GM19240 (cell line): ENCODE results near the gene CASK.
A peak's percentile ranks its signal among the peaks of the same experiment; 100 is the strongest.
"Not testable (repeated sequence)": the region's sequence is repeated elsewhere in the genome, so short reads cannot be mapped to it uniquely, and the experiment has no call there.

Source experiments
- DNase-seq: peaks from one replicate; pipeline ENCODE4 v3.0.0; 2011; ENCODE audit warnings: low spot score; ENCODE audit not compliant: insufficient read length

Gene CASK

GRCh38 chrX:41693024-41693423, 230.3 kb downstream of the CASK start:
- DNase-seq: no peak

DNA sequence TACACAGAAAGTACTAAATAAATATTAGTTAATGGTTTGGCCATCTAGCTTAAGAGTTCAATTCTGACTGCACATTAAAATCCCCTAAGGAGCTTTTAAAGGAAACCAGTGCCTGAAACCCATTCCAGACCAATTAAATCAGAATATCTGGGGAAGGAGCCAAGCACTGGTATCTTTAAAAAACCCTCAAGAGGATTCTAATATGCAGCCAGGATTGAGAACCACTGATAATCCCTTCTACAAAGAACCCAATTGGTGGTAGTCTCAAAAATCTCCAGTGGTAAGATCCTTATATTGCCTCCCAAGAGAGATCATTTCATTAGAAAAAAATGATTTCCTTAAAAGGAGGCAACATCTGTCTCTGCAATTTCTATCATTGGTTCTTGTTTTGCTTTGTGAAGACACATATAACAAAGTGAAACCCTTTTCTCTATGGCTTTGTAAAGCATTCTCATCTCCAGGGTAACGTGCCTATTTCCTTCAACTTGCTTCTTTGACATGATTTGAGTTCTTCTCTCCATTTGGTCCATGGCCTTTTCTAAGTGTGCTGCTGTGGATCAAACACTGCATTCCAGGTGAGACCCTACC, 231.1 kb downstream of the CASK start:
- DNase-seq: no peak

DNA sequence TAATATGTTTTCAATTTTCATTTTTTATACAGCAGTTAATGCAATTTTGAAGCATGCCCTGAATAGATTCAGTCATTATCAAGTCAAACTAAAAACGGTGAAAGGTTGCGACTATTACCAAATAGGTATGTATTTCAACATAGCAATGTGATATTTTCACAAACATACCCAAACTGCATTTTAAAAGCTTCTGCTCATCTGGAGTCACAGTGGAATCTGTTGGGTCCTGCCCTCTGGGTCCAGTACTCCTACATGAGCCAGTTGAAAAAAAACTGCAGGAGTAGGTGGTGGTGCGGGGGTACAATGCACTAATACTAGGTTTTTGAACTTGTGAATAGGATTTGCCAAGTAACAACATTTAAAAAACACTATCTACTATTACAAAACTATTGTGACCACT, 233.6 kb downstream of the CASK start:
- no peak for DNase-seq

DNA sequence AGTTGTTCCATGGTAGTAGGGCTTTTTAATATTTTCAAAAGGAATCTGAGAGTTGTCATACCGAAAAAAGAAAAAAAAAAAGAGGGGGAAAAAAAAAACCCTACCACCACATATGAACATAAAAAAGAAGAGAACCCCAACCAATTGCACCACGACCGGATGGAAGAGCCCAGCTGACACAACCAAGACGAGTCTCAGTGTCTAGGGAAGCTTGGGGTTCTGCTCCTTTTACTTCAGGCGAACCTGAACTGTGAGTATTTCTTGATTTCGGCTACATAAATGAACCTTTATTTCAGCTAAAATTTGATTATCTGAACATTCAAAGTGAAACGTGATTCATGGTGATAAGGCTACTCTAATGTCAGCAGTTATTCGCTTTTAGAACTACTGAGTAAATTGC, 234.5 kb downstream of the CASK start, which contains the start of gene GPR34:
Gene GPR34, plus strand, starts transcription at position 139 of the 400 bp plus-strand sequence. CDS start 6,661 bp downstream, outside the sequence.
- no peak for DNase-seq

DNA sequence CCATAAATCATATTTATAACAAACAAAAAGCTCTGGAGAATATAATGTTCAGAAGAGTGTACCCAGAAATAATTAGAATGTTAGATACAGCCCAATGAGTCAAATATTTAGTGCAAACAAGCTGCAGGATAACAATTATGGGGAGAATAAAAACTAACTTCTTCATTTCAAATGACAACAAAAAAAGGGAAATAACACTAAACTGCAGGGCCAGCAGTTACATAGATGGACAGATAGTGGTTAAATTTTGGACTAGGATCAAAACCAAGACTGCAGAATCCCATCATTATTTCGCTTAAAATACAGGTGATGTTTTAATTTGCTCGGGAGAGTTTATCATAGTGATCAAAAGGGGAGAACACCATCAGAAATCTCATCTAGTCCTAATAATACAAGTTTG, 235.2 kb downstream of the CASK start:
- no peak for DNase-seq

- no peak for DNase-seq
Measured at GRCh38 chrX:41686788-41687187, 236.6 kb downstream of the CASK start.

GRCh38 chrX:41684940-41685339, 238.4 kb downstream of the CASK start:
- no peak for DNase-seq

DNA sequence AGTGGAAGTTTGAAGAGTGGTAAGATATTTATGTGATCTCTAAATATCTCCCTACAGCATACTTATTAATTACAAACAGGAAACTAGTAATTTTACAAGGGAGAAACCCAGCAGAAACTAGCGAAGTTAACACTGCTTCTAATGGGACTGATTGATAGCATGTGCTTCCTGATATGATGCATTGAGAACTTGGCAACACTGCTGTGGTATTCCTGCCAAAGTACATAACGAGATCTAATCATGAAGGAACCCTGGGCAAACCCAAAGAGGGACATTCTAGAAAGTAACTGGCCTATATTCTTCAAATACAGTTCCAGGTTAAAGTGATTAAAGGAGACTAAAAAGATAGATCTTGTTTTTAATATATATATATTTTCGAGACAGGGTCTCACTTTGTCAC, 239.2 kb downstream of the CASK start:
- no peak for DNase-seq

DNA sequence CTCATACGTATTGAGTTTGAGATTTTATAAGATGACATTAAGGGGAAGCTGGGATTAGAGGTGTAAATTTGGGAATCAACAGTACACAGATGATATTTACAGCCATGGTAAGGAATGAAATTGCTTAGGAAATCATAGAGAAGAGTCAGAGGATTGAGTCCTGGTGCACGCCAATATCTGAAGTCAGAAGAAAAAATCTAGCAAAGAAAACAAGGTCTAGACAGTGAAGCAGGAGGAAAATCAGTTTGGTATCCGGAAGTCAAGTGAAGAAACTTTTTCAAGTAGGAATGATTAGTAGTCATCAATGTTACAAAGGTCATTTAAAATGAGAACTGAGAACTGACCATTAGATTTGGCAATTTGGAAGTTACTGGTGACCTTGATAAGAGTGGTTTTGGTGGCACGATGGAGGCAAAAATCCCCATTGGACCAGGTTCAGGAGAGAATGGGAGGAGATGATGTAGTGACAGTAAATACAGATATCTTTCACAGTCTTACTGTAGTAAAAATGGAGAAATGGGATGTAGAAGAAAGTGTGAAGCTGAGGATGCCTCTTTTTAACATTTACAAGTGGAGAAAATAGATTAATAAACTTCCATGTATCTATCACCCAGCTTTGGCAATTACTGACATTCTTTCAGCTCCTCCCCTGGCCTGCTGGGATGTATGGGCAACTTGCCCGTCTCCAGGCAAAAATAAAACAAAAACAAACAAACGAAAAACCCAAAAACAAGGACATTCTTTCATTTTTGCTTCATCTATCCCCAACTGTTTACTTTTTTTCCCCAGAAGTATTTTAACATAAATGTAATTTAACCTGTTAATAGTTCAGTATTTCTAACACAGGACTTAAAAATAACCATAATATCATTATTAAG, 245.9 kb downstream of the CASK start:
- DNase-seq: no peak

DNA sequence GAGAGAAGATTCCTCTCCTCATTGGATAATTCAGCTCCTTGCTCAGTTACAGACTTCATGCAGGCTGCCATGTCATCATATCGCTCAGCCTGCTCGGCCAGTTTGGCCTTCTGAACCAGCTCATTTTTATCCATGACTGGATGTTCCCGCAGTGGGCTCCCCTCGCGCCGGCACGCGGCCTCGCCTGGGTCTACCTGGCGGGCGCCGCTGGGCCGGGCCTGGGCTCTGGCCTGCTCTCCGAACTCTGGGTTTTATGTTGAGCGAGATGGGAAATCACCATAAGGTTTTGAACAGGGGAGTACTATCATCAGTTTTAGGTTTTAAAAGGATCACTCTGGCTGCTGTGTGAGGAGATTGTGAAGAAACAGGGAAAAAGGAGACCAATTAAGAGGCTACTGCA, 247.0 kb downstream of the CASK start:
- not testable (repeated sequence) for DNase-seq

DNA sequence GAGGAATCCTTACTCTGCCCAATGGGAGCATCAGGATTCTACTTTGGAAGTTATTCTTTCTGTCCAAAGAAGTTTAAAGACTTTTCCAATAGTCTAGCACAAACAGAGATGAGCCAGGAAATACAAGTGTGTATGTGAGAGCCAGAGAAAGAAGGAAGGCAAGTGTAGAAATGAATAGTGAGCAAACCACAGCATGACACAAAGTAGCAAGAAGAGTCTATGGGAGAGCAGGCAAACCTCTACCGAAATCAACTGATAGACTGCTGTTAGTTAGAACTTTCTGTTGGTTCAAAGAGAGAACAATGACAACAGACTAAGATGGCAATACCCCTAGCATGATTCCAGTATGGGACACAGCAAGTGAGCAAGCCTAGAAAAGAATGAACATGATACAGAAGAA, 250.7 kb downstream of the CASK start:
- no peak for DNase-seq

- no peak for DNase-seq
Measured at GRCh38 chrX:41671082-41671481, 252.3 kb downstream of the CASK start.

DNA sequence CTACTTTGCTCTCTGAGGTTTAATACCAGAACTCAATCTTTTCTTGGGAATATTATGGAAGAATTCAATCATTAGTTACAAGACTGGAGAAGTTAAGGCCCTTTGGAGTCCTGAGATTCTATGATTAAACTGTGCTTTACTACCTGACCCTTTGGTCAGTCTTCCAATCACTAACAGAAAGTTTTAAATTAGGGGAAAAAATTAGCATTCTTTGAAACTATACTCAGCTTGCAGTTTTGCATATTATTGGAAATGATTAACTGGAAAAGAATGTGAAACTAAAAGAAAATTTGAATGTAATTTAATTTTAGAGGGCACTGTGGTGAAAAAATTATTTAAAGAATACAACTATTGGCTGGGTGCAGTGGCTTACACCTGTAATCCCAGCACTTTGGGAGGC, 253.2 kb downstream of the CASK start:
- DNase-seq: no peak

DNA sequence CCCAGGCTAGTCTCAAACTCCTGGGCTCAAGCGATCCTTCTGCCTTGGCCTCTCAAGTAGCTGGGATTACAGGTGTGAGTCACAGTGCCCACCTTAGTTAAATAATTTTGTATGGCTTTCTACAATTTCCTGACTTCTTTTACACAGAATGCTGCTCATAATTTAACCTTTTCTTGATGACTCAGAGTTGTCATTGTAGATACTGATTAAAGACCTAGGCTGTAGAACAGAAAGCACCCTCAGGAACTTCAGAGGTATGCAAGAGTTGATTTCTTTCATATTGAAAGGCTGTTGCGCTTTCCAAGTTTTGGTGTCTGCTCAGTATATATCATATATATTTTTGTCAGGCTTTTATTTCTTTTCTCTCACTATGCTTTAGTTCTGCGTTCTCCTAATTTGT, 255.7 kb downstream of the CASK start:
- no peak for DNase-seq

- DNase-seq: no peak
Measured at GRCh38 chrX:41666251-41666650, 257.1 kb downstream of the CASK start.

DNA sequence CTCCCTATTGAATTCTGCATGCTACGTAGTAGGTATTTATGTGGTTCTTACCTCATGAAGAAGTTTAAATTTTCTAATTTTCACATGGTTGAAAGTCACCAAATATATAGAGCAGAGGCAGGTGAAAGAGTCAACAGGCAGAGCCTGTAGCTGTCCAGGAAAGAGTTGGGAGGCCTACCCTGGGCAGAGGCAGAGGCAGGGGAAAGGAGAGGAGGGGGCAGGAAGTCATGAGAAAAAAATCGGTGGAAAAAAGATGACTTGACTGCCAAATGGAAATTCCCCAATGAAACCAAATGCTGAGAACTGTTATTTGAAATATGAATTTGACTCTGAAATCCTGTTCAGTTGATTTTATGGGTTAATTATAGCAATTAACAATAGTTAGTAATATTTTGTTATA, 257.7 kb downstream of the CASK start:
- DNase-seq: no peak

GRCh38 chrX:41664908-41665307, 258.4 kb downstream of the CASK start:
- DNase-seq: no peak

GRCh38 chrX:41664375-41664901, 258.9 kb downstream of the CASK start:
- DNase-seq: peak; percentile 19

DNA sequence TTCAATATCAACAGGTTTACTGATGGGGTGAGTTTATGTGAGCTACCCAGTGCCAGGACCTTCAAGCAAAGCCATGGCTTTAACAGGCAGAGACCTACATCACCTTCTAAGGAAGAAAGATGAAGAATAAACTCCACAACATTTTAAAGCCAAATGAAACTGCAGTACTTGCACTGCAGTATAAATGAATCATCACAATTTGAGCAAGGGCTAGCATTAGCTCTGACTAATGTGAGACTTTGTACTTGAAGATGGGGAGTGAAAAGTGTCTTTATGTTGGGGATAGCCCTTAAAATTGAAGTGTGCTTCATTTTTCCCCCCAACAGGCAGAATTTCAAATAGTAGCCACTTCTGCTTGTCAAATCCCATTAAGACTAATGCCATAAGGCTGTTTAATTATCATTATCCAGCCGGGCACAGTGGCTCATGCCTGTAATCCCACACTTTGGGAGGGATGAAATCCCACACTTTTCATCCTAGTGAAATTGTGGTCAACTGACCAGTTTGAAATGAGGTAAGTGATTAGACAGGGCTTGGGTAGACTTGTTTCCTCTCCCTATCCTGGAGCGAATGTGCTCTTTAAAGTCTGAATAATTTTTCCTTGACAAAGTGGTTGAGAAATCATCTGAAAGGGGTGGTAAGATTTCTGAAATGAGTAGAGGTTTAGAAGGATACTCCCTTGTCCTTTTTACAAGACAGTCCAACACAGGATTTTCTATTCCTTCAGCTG, 261.8 kb downstream of the CASK start:
- DNase-seq: no peak

DNA sequence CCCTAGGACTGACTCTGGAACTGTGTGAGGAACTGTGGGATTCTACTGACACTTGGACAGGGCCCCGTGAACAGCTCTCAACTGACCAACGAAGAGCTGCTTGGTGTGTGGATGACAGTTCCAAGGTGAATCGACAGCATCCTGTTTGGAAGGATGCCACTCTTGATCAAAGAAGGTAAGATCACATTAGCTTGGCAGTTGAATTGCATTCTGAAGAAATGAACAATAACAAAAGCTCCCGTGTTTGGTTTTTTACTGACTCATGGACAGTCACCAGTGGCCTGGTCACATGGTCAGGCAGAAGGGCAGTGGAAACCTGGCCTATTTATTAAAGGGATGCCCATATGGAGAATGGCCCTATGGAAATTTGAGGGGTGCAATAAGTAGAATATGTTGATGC, 267.7 kb downstream of the CASK start:
- DNase-seq: no peak

DNA sequence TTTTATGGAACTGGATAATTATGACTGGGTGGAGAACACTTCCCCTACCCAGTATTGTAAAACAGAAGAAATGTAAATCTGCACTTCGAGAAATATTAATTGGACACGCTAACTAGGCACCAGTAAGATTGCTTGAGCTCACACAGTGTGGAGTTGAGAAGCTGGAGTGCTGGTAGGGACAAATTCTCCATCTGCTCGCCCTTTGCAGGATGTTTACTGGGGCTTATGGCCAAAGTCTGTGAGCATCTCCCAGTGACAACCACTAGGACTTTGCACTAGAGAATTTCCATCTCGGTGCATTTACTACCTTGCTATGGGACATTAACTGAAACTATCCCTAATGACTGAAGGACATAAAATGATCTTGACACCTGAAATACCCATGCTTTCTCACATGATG, 268.3 kb downstream of the CASK start:
- no peak for DNase-seq

DNA sequence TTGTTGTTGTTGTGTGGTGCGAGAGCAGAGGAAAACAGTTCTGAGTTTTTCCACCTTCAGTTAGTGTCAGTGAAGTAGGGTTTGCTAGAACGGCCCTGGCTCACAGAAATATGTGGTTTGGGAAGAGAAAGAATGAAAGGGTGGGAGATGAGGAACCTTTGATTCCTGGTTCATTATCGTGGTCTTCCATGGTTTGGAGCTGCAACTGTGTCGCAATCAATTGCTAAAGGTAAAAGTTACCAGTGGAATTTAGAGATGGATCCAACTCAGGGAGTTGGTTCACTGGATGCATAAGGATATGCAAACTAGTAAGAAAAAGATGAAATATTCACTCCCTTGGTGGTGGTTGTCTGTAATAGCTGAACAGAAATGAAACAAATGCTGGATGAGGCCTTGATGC, 270.2 kb downstream of the CASK start:
- DNase-seq: no peak
